ENCODE measurements around the gene PATJ.
A peak's percentile ranks its signal among the peaks of the same experiment; 100 is the strongest.

PATJ gene

DNA sequence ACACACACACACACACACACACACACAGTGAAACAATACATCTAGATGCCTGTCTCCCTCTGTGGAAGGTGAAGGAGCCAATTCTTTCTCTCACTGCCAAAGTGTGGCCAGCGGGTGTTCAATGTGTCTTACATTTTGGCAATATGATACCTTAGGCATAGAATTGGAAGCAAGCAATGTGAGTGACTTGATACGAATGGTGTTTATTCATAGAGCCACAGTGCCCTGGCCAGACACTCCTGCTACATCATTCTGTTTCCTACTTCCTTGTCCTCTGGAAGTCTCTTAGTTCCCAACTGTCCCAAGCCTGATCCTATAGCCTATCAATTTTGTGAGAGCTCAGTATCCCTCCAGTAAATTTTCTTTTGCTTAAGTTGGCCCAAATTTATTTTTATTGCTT lies 282.4 kb downstream of the PATJ start:
- H3K4me3 ChIP-seq (ENCODE audit: low read depth, low read length), result no peak overlapping the region
- DNase-seq (ENCODE audit: low read depth), result no peak
- TF ChIP-seq, protein P1, sequence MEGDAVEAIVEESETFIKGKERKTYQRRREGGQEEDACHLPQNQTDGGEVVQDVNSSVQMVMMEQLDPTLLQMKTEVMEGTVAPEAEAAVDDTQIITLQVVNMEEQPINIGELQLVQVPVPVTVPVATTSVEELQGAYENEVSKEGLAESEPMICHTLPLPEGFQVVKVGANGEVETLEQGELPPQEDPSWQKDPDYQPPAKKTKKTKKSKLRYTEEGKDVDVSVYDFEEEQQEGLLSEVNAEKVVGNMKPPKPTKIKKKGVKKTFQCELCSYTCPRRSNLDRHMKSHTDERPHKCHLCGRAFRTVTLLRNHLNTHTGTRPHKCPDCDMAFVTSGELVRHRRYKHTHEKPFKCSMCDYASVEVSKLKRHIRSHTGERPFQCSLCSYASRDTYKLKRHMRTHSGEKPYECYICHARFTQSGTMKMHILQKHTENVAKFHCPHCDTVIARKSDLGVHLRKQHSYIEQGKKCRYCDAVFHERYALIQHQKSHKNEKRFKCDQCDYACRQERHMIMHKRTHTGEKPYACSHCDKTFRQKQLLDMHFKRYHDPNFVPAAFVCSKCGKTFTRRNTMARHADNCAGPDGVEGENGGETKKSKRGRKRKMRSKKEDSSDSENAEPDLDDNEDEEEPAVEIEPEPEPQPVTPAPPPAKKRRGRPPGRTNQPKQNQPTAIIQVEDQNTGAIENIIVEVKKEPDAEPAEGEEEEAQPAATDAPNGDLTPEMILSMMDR (conservative IDR thresholded peaks at IDR 0.05; ENCODE audit: low read depth, low read length), result no peak

DNA sequence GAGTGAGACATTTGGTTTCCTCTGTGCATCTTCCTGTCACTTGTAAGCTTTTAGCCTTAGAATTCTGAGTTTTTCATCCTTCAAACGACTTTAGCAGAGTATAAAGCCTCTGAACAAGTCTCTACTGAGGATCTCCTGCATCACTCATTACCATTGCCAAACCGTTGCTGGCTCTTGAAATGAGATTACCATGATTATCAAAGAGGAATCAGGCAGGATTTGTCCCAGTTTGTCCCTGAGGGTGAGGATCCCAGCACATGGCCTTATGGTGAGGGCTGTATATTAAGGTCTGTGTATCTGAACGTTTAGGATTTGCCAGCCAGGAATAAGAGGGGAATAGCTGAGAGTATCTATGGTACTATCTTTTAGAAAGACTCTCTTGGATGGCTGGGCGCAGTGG lies 282.9 kb downstream of the PATJ start:
- no peak overlapping the region for H3K4me3 ChIP-seq (ENCODE audit: low read depth, low read length)
- TF ChIP-seq, protein P1 (conservative IDR thresholded peaks at IDR 0.05; ENCODE audit: low read depth, low read length), result no peak
- no peak for DNase-seq (ENCODE audit: low read depth)

DNA sequence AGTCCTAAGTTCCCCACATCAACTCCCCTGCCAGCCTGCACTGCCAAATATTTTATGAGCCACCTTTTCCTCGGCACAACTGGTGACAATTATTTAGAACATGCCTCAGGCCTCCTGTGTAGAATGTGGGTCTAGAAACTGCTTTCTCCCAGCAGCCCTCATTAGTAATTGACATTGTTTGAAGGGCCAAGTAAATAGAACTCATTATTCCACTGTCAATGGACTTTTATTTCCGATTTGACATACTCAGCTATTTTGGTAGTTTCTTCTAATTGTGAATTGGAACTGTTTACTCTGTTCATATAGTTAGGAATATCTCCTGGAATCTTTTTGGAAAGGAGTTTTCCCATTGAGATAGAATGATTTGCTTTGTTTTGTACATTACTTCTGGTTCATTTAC lies 283.6 kb downstream of the PATJ start:
- DNase-seq (ENCODE audit: low read depth), result no peak
- no peak overlapping the region for H3K4me3 ChIP-seq (ENCODE audit: low read depth, low read length)
- TF ChIP-seq, protein P1 (conservative IDR thresholded peaks at IDR 0.05; ENCODE audit: low read depth, low read length), result no peak

DNA sequence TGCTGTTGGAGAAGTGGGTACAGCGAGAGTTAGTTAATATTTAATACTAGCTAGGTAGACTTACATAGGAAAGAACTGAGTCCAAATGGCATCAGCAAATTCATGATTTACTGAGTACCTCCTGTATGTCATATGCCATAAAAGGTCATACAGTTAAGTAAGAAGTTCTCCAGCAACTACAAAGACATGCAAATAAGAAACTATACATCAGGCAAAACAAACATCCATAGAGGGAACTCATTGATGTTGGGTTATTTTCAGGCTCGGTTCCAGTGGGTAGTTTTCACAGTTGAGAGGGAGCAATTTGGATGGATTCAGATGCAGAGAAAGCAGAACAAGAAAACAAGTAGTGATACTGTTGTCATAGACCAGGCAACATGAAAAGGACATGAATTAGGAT lies 287.4 kb downstream of the PATJ start:
- no peak overlapping the region for H3K4me3 ChIP-seq (ENCODE audit: low read depth, low read length)
- DNase-seq (ENCODE audit: low read depth), result no peak
- TF ChIP-seq, protein P1 (conservative IDR thresholded peaks at IDR 0.05; ENCODE audit: low read depth, low read length), result no peak

DNA sequence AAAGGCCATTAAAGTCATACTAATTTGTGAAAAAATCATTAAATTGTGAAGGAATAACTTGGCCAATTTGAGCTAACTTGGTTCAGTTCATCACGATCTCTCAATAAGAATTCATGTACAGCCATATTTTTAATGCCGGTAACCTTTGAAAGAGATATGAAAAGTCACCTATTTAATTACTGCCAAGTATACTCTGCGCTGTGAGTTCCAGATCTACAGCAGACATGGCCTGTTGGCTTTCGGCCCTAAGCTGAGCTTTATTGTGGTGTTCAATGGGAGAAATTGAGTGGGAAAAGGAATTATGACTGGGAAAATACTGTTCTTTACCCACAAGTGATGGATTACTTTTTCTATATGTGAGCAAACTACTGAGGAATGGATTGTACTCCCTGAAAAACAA lies 292.5 kb downstream of the PATJ start:
- DNase-seq (ENCODE audit: low read depth), result no peak
- no peak overlapping the region for H3K4me3 ChIP-seq (ENCODE audit: low read depth, low read length)
- TF ChIP-seq, protein P1 (conservative IDR thresholded peaks at IDR 0.05; ENCODE audit: low read depth, low read length), result no peak

DNA sequence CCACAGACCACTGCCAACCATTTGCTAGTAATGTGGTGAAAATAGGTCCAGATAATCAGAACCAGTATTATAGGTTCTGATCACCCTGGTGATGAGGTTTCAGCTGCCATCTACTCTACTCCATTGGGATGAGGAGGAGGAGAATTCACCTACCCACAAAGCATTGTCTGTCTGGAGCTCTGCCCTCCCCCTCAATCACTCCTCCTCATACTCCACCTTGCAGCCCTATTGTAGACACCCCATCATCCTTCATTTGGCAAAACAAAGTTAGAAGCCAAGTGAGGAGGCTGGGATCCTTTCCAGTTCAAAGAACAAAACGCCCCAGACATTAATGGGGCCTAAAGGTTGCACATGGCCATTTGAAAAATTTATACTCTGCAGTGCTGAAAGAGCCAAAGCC lies 295.0 kb downstream of the PATJ start:
- TF ChIP-seq, protein P1 (conservative IDR thresholded peaks at IDR 0.05; ENCODE audit: low read depth, low read length), result no peak
- no peak for DNase-seq (ENCODE audit: low read depth)
- H3K4me3 ChIP-seq (ENCODE audit: low read depth, low read length), result no peak overlapping the region

DNA sequence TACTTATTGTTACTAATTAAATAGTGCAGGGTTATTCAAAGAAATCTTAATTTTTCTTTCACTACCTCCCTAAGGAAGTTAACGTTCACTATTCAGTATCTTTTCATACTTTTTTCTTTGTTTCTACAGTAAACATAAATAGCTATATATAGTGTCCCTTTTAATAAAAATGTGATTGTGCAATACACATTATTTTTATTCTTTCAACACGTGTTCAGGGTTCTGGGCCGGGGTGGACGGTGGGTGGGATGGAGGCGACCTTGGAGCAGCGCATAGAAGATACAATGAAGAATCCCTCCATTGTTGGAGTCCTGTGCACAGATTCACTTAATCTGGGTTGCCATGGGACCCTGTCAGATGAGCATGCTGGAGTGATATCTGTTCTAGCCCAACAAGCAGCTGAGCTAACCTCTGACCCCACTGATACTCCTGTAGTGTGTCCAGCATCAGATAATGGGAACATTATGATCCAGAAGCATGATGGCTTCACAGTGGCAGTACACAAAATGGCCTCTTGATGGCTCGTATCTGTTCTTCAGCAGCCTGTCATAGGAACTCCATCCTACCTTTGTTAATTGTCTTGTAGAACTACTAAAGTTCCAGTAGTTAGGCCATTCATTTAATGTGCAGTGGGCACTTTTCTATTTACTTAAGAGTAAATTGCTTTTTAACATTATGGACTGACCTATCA lies 296.5 kb downstream of the PATJ start:
- DNase-seq (ENCODE audit: low read depth), result no peak
- TF ChIP-seq, protein P1 (conservative IDR thresholded peaks at IDR 0.05; ENCODE audit: low read depth, low read length), result peak; percentile 28
- no peak overlapping the region for H3K4me3 ChIP-seq (ENCODE audit: low read depth, low read length)

All from choroid plexus epithelial cell (primary cell).